ENCODE data around the gene STIM2.

STIM2 gene

DNA sequence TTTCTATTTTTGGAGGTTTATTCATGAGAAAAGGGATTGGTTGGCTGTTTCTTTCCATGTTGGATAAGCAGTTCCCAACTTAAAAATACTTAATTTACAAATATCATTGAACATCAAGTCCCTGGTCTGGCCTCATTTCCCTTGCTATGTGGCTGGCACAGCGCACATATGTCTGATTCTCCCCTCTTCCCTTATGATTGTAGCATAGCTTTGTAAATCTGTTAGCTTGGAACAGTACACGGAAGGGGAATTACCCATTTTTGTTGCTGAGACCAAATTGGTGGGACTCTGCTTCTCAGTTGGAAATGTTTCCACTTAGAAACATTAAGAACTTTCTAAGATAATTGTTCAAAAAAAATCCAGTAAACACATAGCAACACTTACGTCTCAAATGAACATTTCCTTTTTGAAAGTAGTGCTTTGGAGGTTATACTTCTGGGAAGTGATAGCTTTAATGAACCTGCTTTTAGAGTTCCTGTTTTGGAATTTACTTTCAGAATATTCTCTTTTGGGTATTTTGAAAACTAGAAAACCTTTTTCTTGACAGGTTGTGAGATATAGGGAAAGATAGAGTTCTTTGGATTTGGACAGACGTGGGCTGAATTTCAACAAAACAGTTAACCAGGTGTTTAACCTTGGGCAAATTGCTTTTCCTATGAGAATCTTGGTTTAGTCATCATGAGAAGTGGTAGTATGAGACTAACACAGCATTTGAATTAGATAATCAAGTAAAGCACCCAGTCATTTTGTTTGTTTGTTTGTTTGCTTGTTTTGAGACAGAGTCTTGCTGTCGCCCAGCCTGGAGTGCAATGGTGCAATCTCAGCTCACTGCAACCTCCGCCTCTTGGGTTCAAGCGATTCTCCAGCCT, 47.3 kb downstream of the STIM2 start:
- Histone ChIP-seq H4K20me1 (ENCODE audit: insufficient read depth, low read length) (peaks cover 12% of the 10 kb centered on the region; the same call in 1 of the 2 replicates), H3K9me3 (ENCODE audit: insufficient read depth, low read length, severe bottlenecking) (no peaks in the 10 kb centered on the region), H3K79me2 (ENCODE audit: insufficient read depth, low read length) (peaks cover 50% of the 10 kb centered on the region), H3K9ac (ENCODE audit: low read depth, low read length) (no peak overlapping the region), H3K4me2 (ENCODE audit: insufficient read depth, low read length) (no peak overlapping the region), H2AFZ (ENCODE audit: low read depth, low read length) (no peak overlapping the region), H3K27ac (ENCODE audit: low read length) (no peak overlapping the region), H3K4me3 (ENCODE audit: low read depth in 1 of 2, low read length in 2 of 2) (no peak overlapping the region), H3K36me3 (ENCODE audit: insufficient read depth, low read length) (no peaks in the 10 kb centered on the region), H3K4me1 (ENCODE audit: insufficient read depth, low read length) (no peaks in the 10 kb centered on the region), H3K27me3 (ENCODE audit: insufficient read depth, low read length, poor library complexity) (no peaks in the 10 kb centered on the region)
- ATAC-seq (ENCODE audit: insufficient read depth, low read depth) (no peak), DNase-seq (no peak)
- TF ChIP-seq CTCF (IDR thresholded peaks at IDR 0.05; ENCODE audit: borderline replicate concordance, extremely low read depth, low read length, poor library complexity, severe bottlenecking) (no peak), EZH2 (IDR thresholded peaks at IDR 0.05; ENCODE audit: borderline replicate concordance, low read depth, low read length, severe bottlenecking) (no peak)

GRCh38 chr4:26909369-26909768, 48.7 kb downstream of the STIM2 start:
- Histone ChIP-seq H3K27ac (ENCODE audit: low read length) (no peak overlapping the region), H3K4me1 (ENCODE audit: insufficient read depth, low read length) (no peaks in the 10 kb centered on the region), H3K79me2 (ENCODE audit: insufficient read depth, low read length) (peaks cover 47% of the 10 kb centered on the region), H3K36me3 (ENCODE audit: insufficient read depth, low read length) (no peaks in the 10 kb centered on the region), H2AFZ (ENCODE audit: low read depth, low read length) (no peak overlapping the region), H3K4me3 (ENCODE audit: low read depth in 1 of 2, low read length in 2 of 2) (no peak overlapping the region), H3K9ac (ENCODE audit: low read depth, low read length) (no peak overlapping the region), H4K20me1 (ENCODE audit: insufficient read depth, low read length) (peaks cover 9% of the 10 kb centered on the region; the same call in 1 of the 2 replicates), H3K9me3 (ENCODE audit: insufficient read depth, low read length, severe bottlenecking) (no peaks in the 10 kb centered on the region), H3K27me3 (ENCODE audit: insufficient read depth, low read length, poor library complexity) (no peaks in the 10 kb centered on the region), H3K4me2 (ENCODE audit: insufficient read depth, low read length) (no peak overlapping the region)
- no peak for TF ChIP-seq CTCF (IDR thresholded peaks at IDR 0.05; ENCODE audit: borderline replicate concordance, extremely low read depth, low read length, poor library complexity, severe bottlenecking)
- TF ChIP-seq EZH2 (IDR thresholded peaks at IDR 0.05; ENCODE audit: borderline replicate concordance, low read depth, low read length, severe bottlenecking) = no peak
- no peak for DNase-seq
- no peak for ATAC-seq (ENCODE audit: insufficient read depth, low read depth)

DNA sequence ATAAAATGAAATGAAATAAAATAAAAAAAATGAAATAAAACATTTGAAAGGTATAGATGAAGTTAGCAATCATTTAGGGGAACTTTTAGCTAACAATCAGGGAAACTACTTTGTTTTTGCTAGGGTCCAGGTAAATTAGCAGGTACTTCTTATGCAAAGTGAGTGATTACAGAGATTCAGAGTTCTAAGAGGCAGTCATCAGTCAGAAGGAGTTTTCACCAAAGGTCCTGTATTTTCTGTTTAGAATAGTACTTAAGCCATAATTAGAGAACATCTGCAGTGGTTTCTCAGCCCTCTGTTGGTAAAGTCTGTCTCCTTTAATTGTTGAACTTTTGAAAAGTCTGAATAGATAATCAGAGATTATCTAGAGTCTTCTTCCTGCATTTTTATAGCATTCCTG, 50.6 kb downstream of the STIM2 start:
- no peak overlapping the region for H2AFZ ChIP-seq (ENCODE audit: low read depth, low read length)
- no peak overlapping the region for H3K4me2 ChIP-seq (ENCODE audit: insufficient read depth, low read length)
- no peak overlapping the region for H3K4me3 ChIP-seq (ENCODE audit: low read depth in 1 of 2, low read length in 2 of 2)
- DNase-seq (no peak), ATAC-seq (ENCODE audit: insufficient read depth, low read depth) (no peak)
- no peak overlapping the region for H3K27ac ChIP-seq (ENCODE audit: low read length)
- H3K79me2 ChIP-seq (ENCODE audit: insufficient read depth, low read length) = peaks cover 34% of the 10 kb centered on the region
- no peak overlapping the region for H3K9ac ChIP-seq (ENCODE audit: low read depth, low read length)
- no peaks in the 10 kb centered on the region for H3K9me3 ChIP-seq (ENCODE audit: insufficient read depth, low read length, severe bottlenecking)
- peaks cover 4% of the 10 kb centered on the region; the same call in 1 of the 2 replicates for H4K20me1 ChIP-seq (ENCODE audit: insufficient read depth, low read length)
- H3K4me1 ChIP-seq (ENCODE audit: insufficient read depth, low read length) = 0 out of 2 replicates have a peak, but pooled peaks cover 3% of the 10 kb centered on the region
- H3K27me3 ChIP-seq (ENCODE audit: insufficient read depth, low read length, poor library complexity) = no peaks in the 10 kb centered on the region
- no peaks in the 10 kb centered on the region for H3K36me3 ChIP-seq (ENCODE audit: insufficient read depth, low read length)
- TF ChIP-seq CTCF (IDR thresholded peaks at IDR 0.05; ENCODE audit: borderline replicate concordance, extremely low read depth, low read length, poor library complexity, severe bottlenecking) (no peak), EZH2 (IDR thresholded peaks at IDR 0.05; ENCODE audit: borderline replicate concordance, low read depth, low read length, severe bottlenecking) (no peak)

All from DND-41 (cell line).